H1 (cell line): ENCODE measurements around the gene PABPC1L. TPM values are rescaled to one million over a fixed set of nuclear protein-coding genes. Genes with fewer than 3 reads are reported as not detected.

ENCODE experiments used
- CBX5 ChIP-seq: fragments of 300-800, 300-1000 bp; sonication (generic); IDR thresholded peaks from 2 replicates; pipeline ENCODE4 v1.7.1; 2016; ENCODE audit warnings: antibody characterized with exemption, low read length, low read depth
- EGR1 ChIP-seq: IDR thresholded peaks from 2 replicates; pipeline ENCODE4 v1.6.1; 2011; ENCODE audit warnings: low read depth, low read length, borderline replicate concordance
- JUND ChIP-seq: IDR thresholded peaks from 2 replicates; pipeline ENCODE4 v1.6.1; 2011; ENCODE audit warnings: mild to moderate bottlenecking, improper control_type of control experiment, low read length
- PHF8 ChIP-seq: fragments of 200-600 bp; sonication (generic); conservative IDR thresholded peaks from 2 replicates; pipeline ENCODE4 v1.7.1; 2012; ENCODE audit warnings: low read depth, mild to moderate bottlenecking, inconsistent platforms, low read length, moderate library complexity
- TBP ChIP-seq: IDR thresholded peaks from 2 replicates; pipeline ENCODE4 v1.6.1; 2011; ENCODE audit warnings: low read depth, low read length, improper control_type of control experiment
- polyA plus RNA-seq, 7 experiments: library from polyadenylated mRNA; depleted of rRNA in 3 of 7; stranded (reverse) in 5 of 7; unstranded in 2 of 7; fragments of >200 nt in 5 of 7; fragments of 200-250 nt in 2 of 7; gene quantifications; 1 replicate in 5 of 7; 2 replicates in 1 of 7; 4 replicates in 1 of 7; pipeline versions ENCODE4 v1.2.1 to v1.2.3, GENCODE V29; 2011 to 2013; ENCODE audit warnings: missing spikeins in 2 of 7, mixed read lengths in 2 of 7
- total RNA-seq: library from RNA; stranded (reverse); fragmentation: NEBNext Ultra II Directional; extraction: Animal tissue kit (Norgen Biotek cat#: 25700); gene quantifications from 2 replicates; pipeline ENCODE4 v1.2.1, GENCODE V29; 2021

PABPC1L gene
- total and polyA plus RNA-seq, 2 of the 8 experiments (the other 6 are each of a cell fraction or from before 2014, with no cell fraction given): 61.1 to 108 TPM

DNA sequence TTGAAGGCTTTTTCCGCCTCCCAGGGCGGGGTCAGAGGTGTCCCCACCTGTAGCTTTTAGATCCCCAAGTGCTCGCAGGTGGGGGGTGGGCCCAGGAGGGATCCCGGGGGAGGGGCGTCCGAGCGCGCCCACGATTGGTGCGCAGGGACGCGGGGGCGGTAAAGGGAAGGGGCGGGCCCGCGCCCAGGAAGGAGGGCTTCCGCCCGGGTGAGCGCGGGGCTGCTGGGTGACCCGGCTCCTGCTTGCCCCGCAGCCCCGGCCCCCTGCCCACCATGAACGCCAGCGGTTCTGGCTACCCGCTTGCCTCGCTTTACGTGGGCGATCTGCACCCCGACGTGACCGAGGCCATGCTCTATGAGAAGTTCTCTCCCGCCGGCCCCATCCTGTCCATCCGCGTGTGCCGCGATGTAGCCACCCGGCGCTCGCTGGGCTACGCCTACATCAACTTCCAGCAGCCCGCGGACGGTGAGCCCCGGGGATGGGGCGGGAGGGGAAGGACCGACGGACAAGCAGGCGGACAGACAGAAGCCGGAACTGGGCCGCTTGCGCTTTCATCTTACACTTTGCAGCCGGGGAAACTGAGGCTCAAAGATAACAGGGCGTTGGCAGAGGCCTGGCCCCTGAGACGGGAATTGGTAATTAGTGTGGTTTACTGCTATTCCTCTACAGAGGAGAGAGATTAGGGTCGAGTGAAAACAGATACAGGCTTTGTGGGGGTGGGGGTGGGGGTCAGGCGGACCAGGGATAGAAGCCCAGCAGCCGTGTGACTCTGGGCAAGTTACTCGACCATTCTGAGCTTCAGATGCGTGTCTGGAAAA, at the start of gene PABPC1L (continued):
- TF ChIP-seq EGR1 (peak; percentile 98; the same call in 1 of the 2 replicates), PHF8 (peak; percentile 63), JUND (no peak), TBP (0 out of 2 replicates have a peak, but pooled peaks have one; percentile 28), CBX5 (no peak)
- TF ChIP-seq, all 59 proteins: peak for 15
